Fibroblast of skin of abdomen (primary cell): ENCODE results near the gene COL24A1. TPM values are rescaled to one million over a fixed set of nuclear protein-coding genes. Genes with fewer than 3 reads are reported as not detected.

Experiments used
- DNase-seq: peaks from one replicate; pipeline ENCODE4 v3.0.0-alpha.2; 2013
- polyA plus RNA-seq, 2 experiments: library from polyadenylated mRNA; unstranded; fragments of 120-200 nt; gene quantifications; one replicate each; pipeline ENCODE4 v1.2.1, GENCODE V29; 2013; ENCODE audit not compliant: insufficient read length in 2 of 2

Gene COL24A1
- 1.9 TPM for polyA plus RNA-seq (2013, experiment 1 of 2; ENCODE audit: insufficient read length)
- 1.7 TPM for polyA plus RNA-seq (2013, experiment 2 of 2; ENCODE audit: insufficient read length)

DNA sequence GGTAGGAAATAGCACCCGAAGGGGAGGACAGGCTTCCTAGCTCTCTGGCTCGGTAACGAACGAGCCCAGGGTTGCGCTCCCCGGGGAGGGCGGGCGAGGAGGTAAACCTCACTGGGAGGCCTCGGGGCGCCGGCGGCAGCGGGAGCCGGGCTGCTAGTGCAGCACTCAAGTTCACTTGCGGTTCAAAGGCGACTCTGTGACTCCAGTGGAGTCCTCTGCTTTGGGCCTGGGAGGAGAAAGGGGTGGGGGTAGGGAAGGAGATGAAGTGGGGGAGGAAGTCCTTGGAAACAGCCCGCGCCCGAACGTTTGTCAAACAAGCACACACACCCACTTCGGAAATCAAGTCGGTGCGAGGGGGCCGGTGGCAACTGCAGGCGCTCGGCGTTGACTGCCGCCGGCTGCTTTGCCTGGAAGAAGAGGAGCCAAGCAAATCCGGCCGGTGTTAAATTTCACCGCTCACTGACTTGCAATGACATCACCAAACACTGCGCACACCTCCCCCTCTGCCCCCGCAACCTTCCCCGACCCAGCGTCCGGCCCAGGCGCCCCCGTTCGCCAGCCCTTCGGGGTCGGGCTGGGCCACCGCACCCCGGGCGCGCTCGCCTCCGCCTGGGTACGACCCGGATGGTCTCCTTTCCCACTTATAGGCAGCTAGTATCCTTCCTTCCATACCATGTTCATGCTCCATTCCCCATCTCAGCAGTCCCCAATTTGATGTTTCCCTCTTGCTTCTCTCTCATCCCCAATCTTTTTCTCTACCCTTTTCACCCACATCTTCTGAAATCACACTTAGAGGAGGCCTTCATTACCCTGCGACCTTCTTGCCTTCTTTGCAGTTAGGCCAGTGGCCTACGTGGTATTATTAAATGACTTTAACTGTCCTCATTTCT is at the start of gene COL24A1:
COL24A1 (minus strand) TSS at position 207 of the 890 bp plus-strand sequence. CDS start 376 bp downstream, outside the sequence.
- DNase-seq = peak; percentile 77

DNA sequence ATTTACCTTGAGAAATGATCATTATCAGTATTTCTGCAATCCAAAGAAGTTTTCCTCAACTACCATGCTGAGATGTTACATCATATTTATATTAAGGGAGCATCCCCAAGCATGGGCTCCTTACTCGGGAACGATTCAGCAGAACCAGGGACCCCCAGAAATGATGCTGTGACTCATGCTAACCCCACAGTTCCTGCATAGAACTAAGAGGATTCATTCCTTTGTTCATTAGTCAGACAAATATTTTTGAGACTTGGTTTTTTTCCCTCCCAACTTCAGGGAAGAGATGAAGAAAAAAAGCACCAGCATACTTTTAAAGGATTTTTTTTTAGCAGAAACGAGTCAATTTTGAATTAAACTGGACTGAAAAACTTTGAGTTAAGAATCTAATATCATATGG is 49.2 kb upstream of the COL24A1 start:
- DNase-seq = peak; percentile 76

DNA sequence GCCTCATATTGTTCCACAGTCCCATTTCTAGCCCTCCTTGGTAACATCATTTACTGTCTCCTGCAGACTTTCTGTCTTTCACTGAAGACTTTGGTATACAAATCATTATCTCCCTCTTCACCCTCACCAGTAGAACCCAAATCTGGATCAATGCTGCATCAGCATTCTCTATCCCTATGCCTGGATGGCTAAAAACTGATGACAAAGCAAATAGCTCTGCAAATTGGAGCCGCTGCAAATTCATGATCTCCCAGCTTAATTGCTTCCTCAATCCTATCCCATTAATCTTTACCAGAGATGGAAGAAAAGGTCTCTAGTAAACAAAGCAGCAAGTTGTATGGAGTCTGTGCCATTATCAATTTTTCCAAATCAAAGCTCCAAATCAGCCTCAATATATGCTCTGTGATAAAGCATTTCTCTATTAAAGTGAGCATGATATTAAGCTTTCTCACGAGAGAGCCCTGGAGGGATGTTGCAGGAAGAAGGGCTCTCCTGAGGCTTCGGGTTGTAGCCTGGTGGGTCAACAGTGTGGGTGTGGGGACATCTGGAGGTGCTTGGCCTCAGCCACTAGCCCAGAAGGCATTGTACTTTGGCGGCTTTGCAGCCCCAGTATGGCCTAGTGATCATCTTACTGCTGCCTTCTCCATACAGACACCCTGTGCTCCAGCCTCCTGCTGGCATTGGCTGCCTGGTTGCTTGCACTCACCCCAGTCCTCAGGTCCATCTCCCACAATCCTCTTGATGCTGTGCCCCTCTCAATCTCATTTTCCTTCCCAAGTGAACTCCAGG is 46.2 kb upstream of the COL24A1 start:
- no peak for DNase-seq

DNA sequence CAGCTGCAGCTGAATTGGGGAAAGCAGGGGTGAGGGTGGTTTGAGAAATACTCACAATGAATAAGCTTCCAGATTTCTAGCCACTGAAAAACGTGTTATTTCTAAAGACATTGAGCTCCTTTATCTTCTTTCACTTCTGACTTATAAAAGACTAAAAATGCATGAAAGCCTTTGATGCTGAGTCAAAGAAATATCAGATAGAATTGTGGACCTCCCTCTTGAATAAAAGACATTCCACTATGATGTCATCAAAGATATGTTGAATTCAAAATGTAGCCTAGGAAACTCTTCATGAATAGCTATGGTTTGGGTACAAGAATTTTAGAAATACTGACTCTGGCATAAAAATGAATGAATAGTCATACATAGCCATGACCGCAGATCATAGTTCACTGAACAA is 44.7 kb upstream of the COL24A1 start:
- peak; percentile 46 for DNase-seq

DNA sequence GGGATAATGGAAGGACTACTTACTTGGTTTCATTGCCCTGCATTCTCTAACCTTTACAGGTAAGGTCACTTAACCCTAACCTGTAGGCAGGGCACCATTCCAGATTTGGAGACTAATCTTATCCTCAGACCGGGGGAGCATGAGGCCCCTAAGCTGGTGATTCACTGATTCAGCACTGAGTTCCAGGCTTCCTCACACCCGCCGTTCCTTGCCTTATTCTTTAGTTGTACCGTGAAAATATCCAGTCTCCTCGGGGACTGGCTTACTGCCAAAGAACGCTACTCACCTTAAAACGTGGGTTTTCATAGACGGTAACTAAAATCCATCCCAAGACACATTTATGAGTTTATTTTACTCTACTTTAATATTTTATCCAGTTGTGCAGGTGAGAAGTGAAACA is 44.3 kb upstream of the COL24A1 start:
- no peak for DNase-seq

DNA sequence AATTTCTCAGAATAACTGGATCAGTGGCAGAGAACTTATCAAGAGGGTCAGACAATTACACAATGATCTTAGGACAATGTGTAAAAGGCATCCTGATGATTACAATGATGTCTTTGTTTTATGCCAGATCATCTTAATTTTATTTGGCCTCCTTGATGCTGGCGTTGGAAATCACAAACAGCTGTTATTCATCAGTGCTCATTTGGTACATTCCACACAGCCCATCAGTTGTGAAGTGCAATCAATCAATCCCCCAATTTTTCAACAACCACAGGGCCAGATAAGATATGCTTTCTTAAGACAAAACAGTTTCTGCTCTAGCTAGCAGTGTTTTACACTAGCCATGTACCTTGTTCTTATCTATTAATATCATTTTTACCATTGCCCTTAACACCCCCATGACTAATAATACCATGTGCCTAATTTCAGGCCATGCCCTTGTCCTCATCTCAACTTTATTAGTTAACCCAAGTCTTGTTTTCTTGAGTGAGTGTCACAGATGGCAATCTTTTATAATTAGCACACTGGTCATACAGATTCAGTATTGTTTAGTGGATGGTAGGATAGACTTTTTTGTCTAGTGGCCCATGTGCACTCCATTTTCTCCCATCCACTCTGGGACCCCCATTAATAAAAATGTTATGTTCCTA is 40.8 kb upstream of the COL24A1 start:
- DNase-seq = peak; percentile 83

DNA sequence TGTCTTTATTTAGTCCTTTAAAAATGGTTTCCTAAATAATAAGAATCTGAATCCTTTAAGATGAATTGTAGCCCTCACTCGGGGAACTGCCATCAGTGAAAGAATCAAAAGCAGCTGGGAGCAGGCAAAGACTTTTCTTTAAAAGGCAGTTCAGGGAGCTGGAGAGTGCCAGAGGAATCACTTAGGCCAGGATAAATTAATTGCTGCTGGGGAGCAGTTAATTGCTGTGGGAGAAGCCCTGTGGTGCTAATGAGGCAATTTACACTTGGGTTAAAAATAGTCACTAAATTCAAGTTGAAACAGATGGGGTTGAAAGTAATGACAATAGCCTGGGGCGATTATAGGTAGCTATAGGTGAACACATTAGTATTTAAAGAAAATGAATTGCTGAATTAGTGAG is 38.7 kb upstream of the COL24A1 start:
- no peak for DNase-seq

DNA sequence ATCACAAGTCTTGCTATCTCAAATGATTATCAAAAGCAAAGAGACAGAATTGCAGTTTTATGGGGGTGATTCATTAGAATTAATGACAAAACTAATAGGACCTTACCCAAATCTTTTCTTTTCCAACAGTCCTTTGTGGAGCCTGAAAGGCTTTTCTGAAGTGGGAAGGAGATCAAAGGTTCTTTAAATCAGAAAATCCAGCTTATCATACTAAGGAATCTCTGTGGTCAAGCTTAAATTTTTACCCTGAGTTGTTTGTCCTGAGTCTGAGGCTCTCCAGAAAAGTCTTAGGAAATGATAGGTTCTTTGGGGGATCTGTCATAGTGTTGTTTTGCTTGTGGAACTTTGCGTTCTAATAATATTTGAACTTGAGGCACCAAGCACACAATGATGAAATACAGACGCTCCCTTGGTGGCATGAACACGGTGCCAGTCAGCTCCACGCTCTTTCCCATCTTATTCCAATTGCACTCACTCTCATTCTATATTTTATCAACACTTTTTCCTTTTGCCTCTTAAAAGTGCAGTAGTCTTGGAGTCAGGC is 38.0 kb upstream of the COL24A1 start:
- DNase-seq = peak; percentile 48

DNA sequence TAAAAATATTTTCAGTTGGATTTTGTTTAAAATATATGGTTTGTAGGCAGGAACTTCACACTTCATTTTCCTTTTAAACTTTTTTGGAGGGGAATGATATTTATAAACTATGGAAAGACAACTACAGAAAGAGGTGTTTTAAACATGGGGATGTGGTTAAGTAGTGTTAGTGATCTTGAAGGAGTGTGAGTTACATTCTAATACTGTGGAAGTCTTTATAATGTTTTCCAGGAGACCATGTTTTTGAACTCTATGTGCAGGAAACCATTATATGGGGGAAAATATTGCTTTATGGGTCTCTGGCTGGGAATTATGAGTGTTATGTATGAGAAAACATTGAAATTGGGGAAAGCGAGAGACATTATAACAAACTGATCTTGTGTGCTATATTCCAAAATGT is 35.8 kb upstream of the COL24A1 start:
- no peak for DNase-seq

DNA sequence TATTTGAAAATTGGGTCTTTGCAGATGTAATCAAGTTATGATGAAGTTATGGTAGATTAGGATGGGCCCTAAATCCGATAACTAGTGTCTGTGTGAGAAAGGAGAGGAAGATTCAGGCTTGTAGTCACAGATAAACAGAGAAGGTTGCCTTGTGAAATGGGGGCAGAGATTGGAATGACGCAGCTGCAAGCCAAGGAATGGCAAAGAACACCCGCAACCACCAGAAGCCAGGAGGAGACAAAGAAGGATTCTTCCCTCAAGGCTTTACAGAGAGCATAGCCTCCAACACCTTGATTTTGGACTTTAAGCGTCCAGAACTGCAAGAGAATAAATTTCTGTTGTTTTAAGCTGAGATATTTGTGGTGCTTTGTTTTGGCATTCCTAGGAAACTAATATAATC is 35.4 kb upstream of the COL24A1 start:
- DNase-seq = no peak

DNA sequence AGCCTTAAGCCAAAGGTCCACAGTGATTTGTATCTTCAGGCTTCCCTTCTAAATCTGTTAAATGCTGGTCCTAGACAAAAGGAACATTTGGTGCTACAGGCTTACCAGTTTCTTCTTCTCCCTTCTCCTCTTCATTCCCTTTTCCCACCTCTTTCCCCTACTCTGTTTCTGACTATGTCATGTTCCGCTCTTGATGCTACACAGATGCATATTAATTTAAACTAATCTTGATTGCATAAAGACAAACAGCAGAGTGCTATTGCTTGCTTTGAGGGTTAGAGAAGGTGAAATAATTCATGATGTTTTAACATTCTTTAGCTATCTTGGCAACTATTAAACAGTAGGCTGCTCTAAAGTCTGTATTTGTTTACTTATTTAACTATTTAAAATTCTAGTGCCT is 34.3 kb upstream of the COL24A1 start:
- no peak for DNase-seq

DNA sequence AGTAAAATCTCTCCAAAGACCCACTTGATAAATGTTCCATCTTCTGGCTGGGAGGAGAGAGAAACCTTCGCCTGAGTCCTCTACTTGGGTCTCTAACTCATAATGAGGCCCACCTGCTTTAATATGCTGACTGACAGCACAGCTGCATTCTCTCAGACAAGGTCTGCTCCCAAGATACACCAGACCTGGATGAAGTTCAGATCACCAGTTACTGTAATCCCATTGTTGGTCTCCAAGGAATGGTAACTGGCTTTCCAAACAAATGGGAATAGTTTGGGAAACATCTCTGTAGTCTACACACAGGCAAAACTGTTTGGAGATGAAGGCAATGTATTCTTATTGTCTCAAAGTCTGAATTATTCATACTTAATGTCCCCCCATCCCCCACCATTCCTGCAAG is 27.9 kb upstream of the COL24A1 start:
- DNase-seq = no peak

DNA sequence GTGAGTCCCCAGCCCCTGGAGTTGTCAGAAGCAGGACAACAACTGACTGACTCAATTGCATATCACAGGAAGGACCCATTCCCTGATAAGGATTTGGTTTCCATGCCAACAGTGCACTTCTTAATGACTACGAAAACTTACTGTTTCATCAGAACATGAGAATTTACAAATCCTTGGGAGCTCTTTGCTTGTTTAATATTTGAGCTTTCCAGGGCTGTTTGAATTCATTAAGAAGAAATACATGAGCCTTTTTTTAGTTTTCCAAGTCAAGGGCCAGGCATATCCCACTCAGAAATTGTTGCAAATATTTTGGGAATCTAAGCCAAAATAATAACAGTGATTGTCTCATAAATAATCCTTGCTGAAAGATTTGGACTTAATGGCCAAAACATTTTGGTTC is 27.2 kb upstream of the COL24A1 start:
- no peak for DNase-seq

DNA sequence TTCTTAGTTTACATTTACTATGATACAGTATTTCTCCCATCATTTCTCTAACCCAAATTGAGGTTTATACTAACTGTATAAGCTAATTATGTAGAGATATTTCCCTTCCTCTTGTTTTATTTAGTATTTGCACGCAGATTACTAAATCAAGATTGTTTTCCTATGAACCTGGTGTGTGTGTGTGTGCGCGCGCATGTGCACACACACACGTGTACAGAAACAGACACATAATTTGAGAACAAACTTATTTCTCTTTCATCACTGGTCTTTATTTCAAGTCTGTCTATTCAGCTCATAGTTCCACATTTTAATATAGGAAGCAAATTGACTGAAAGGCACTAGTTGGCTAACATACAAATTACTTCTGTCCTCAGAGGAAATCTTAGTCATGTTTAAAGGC is 19.7 kb upstream of the COL24A1 start:
- no peak for DNase-seq

DNA sequence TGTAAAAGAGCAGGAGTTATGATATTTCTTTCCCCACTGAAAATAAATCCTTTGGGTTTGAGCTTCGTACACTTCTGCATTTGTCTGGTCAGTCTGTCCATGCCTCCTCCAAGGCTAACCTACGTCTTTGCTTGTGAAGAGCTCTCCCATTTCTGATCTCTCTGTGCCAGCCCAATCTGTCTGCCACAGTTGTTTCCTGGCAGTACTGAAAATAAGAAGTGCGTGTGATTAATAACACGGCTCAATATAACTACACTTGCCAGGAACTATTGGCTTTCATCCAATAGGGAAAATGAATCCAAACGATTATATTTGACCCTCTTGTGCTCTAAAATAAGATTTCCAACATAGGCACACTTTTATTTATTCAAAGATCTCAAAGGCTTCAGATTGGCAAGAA is 19.2 kb upstream of the COL24A1 start:
- DNase-seq = no peak

DNA sequence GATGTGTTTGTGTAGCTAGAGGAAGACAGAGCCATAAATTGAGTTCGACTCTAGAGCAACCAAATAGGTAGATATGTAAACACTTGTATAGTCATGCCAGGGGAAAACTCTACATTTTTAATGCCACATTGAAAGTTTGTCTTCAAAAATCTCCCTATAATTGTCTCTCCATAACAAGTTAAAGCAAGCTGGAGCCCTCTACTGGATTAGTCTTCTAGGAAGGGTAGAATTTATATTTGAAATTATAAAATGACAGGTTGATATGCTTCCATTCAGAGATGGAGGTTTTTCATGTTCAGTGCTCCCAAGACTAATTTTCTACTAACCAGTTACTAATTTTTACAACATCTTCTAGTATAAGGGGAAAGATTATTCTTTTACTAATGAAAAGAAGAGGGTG is 13.1 kb upstream of the COL24A1 start:
- DNase-seq = peak; percentile 33

DNA sequence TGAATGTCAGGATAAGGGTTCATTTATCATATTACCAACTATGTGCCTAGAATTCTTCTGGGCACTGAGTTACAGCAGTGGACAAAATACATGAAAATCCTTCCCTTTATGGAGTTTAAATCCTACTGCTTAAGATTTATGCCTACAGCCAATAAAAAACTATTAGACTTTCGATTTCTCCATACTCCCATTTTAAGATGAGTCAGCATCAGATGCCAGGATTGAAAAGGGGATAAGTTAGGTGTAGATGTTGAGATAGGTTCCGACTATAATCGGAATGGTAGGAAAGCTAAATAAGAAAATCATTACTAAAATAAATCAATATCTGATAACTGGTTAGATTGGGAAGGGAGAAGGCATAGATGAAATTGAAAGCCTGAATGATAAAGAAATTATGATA is 3.2 kb upstream of the COL24A1 start:
- no peak for DNase-seq

DNA sequence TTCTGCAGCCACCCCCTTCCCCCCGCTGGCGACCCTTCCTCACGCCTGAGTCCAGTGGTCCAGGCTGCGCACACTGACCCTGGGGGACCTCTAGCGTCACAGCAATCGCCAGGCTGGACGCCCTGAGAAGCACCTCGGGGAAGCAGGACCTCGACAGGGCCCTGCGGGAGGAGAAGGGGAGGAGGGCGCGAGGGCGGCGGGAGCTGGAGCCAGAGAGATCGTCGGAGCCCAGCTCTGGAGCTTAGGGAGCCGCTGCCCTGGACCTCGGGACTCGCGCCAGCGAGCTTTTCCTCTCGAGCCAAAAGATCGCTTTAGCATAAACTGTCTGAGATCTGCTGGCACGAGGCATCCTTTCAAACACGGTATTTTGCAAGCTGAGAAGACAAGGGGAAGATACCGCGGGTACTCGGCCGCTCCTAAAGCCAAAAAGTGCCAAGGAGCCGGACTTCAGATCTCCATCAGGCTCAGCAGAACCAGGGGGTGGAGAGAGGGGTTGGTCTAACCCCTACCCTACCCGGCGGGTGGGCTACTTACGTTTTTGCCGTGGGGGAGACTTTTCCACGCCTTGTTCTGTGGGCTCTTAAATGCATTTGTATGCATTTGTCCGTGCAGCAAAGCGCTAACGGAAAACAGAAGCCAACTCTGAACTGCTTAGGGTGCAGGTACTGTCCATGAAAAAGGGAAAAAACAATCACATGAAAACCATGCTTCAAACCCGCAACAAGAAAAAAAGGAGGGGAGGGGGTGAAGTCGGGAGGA is 586 bp downstream of the COL24A1 start:
- peak; percentile 50 for DNase-seq

DNA sequence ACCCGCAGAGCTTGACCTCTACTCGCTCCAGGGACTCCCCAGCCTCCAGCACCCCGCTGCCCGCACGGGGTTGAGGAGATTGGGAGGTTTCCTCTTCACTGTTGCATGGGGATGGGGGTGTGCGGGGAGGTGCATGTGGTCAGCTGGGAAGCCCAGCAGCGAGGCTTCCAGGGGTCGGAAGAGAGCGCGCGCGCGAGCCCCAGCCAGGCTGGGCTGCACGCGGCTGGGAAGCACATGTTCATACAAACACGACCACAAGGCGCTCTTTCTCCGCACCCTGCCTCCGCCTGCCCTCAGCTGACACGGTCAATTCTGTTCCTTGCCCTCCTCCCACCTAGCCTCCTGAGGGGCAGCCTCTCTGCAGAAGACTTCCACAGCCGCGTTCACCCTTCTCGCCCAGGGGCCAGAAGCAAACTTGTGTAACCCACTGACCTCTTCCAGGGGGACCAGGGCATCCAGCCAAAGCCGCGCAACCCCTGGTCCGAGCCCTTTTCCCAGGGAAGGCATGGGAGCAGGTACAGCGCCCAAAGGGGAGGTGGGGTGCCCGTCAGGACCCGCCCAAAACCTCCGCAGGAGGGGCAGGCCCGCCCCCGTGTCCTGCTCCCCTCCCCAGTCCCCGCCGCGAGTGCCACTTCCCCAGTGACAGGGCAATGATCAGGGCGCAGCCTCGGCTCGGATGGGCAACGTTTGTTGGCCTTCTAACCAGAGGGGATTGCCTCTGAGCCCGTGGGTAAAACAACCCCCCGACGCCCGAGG is 1.3 kb downstream of the COL24A1 start:
- DNase-seq = peak; percentile 58

DNA sequence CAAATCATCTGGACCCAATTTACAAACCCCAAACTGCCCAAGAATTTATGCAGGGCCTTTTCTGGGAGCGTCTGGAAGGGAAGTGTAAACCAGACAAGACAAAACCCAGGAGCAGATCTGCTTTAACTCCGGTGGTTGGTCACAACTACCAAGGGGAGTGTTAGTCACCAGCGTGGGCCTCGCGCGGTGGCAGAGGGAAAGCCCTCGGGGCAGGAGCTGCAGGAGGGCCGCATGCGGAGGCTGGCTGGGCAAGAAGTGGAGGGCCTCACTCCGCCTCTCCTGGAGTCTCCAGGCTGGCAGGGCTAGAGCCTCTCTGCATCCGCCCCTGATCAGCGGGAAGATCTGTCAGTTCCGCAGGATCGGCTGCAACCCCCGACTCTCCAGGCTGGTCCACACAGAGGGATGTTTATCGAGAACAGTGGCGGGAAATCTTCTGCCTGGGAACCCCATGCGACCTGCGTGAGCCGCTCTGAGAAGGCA is 2.0 kb downstream of the COL24A1 start:
- DNase-seq = peak; percentile 95

DNA sequence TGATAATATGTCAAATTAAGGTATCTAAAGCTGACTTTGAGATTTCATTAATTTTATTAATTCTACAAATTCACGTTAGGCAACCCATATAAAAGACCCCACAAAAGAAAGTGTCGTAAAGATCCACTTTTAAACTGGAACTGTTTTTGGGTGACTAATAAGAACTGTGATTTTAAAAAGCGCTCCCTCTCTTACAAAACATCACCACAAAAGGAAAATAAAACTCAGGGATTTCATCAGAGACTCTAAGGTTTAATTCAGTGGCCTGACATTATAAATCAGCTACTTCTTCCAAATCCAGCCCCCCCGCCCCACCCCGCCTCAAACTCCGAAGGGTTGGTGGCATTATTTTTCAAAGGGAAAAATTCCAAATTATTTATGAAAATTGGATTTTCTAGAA is 2.7 kb downstream of the COL24A1 start:
- DNase-seq = peak; percentile 39
